Measurements from ENCODE around the gene SHTN1.

Gene SHTN1

DNA sequence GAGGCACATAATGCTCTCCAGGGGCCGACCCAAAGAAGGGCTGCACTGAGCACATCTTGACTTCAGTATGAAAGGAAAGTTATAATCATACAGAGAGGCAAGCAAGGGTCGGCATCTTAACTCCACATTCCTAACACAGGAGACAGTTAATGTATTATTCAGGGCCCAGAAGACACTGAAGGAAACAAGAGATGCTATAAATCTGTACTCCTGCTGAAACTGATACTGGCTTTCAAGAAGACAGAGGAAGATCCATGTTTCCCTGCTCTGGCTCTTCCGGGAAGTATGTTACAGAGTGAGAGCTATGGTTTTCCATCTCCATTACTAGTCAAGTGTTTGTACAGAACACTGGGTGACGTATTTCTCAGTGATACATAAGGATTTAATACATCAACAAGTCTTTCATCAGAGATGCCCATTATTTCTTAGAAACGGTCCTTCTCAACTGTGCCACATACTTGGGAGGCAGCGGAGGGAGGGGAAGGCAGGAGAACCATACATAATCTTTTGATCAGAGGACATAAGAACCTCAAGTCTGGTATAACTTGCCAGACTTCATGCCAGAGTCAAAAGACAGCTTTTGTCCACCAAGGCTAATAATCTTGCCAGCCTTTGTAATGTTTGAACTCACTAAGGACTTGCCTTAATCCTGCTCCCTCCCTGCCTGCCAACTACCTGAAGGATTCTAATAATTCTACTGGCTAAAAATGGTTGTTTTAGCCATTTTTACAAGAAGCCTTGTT lies 97.6 kb downstream of the SHTN1 start:
- no peak overlapping the region for H3K4me3 ChIP-seq (ENCODE audit: control insufficient read depth, low read depth, low read length)
- DNase-seq (ENCODE audit: low read depth): no peak
- TF ChIP-seq CTCF (IDR thresholded peaks at IDR 0.05; ENCODE audit: control insufficient read depth, insufficient read depth, low read depth, low read length, missing control alignments): no peak

DNA sequence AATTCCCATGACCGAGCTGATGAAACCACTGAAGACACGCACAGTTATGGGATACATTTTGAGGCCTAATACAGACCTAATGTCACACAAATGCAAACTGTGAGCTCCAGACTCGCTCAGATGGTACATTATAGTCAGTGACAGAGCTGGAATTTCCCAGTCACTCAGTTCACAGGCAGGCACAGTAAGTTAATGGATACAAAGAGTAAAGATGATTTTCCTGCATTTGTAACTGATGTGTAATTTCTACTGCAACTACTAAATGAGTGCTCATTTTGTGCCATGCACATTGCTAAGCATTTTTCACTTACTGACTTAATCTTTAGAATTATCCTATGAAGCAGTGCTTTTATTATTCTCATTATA lies 99.2 kb downstream of the SHTN1 start:
- DNase-seq (ENCODE audit: low read depth): no peak
- no peak for TF ChIP-seq CTCF (IDR thresholded peaks at IDR 0.05; ENCODE audit: control insufficient read depth, insufficient read depth, low read depth, low read length, missing control alignments)
- no peak overlapping the region for H3K4me3 ChIP-seq (ENCODE audit: control insufficient read depth, low read depth, low read length)

- no peak overlapping the region for H3K4me3 ChIP-seq (ENCODE audit: control insufficient read depth, low read depth, low read length)
- no peak for TF ChIP-seq CTCF (IDR thresholded peaks at IDR 0.05; ENCODE audit: control insufficient read depth, insufficient read depth, low read depth, low read length, missing control alignments)
- no peak for DNase-seq (ENCODE audit: low read depth)
These were observed 105.4 kb downstream of the SHTN1 start for GRCh38 chr10:116899626-116900025.

DNA sequence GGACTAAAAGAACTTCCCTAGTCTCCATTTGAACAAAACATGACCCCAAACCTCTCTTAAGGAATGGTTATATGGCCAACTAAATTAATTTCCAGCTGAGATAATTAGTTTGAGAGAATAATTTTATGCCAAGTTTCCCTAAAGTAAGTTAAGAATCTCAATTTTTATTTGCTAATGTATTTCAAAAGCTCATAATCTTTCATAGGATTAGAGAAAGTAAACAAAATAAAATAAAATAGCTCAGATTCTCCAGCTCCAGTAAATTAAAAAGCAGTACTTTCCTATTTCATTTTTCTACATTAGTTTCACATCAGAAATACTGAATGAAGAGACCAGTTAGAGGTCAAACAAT lies 111.3 kb downstream of the SHTN1 start:
- H3K4me3 ChIP-seq (ENCODE audit: control insufficient read depth, low read depth, low read length): no peak overlapping the region
- TF ChIP-seq CTCF (IDR thresholded peaks at IDR 0.05; ENCODE audit: control insufficient read depth, insufficient read depth, low read depth, low read length, missing control alignments): no peak
- no peak for DNase-seq (ENCODE audit: low read depth)

GRCh38 chr10:116892907-116893685 lies 111.9 kb downstream of the SHTN1 start:
- TF ChIP-seq CTCF (IDR thresholded peaks at IDR 0.05; ENCODE audit: control insufficient read depth, insufficient read depth, low read depth, low read length, missing control alignments): no peak

DNA sequence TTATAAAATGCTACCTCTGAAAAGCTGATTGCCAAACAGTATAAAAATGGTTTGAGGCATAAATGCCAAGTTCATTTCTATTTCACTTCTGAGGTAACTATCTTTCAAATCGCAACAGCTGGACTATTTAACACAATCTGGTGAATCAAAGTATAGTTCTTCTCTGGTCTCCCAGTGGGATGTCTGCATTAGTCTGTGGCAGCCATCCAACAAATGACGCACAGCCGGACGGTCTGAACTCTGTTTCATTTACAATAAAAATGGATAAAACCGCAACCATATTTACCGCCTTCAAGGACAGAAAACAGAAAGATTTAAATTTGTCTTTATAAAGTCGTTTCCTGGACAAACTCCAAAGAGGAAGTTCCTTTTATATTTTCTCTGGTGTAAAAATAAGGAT lies 113.8 kb downstream of the SHTN1 start:
- H3K4me3 ChIP-seq (ENCODE audit: control insufficient read depth, low read depth, low read length): no peak overlapping the region
- TF ChIP-seq CTCF (IDR thresholded peaks at IDR 0.05; ENCODE audit: control insufficient read depth, insufficient read depth, low read depth, low read length, missing control alignments): no peak
- DNase-seq (ENCODE audit: low read depth): peak; percentile 40

More at GRCh38 chr10:116892907-116893685, 111.9 kb downstream of the SHTN1 start:
- DNase-seq (ENCODE audit: low read depth): no peak
- no peak overlapping the region for H3K4me3 ChIP-seq (ENCODE audit: control insufficient read depth, low read depth, low read length)
